Neural cell (in vitro differentiated cells): ENCODE measurements around the gene LY6G6C.
"Not testable (repeated sequence)": the region's sequence is repeated elsewhere in the genome, so short reads cannot be mapped to it uniquely, and the experiment has no call there.

ENCODE experiments used
- CTCF ChIP-seq: fragments of 450-650 bp; IDR thresholded peaks from 2 replicates; pipeline ENCODE4 v1.5.1; 2014; ENCODE audit warnings: antibody characterized with exemption, mild to moderate bottlenecking, moderate library complexity; ENCODE audit not compliant: poor library complexity, severe bottlenecking
- EP300 ChIP-seq: fragments of 450-650 bp; conservative IDR thresholded peaks from 2 replicates; pipeline ENCODE4 v1.6.1; 2014; ENCODE audit warnings: antibody characterized with exemption, mild to moderate bottlenecking, moderate library complexity; ENCODE audit not compliant: poor library complexity, severe bottlenecking
- SMC3 ChIP-seq: fragments of 450-650 bp; conservative IDR thresholded peaks from 2 replicates; pipeline ENCODE4 v1.6.1; 2014; ENCODE audit warnings: antibody characterized with exemption, mild to moderate bottlenecking, moderate library complexity; ENCODE audit not compliant: poor library complexity
- TAF1 ChIP-seq: IDR thresholded peaks from 2 replicates; pipeline ENCODE4 v1.6.1; 2012; ENCODE audit warnings: low read depth
- TF ChIP-seq, protein P1 (sequence below): IDR thresholded peaks from 2 replicates; pipeline ENCODE4 v1.6.1; 2012; ENCODE audit warnings: borderline replicate concordance

DNA sequence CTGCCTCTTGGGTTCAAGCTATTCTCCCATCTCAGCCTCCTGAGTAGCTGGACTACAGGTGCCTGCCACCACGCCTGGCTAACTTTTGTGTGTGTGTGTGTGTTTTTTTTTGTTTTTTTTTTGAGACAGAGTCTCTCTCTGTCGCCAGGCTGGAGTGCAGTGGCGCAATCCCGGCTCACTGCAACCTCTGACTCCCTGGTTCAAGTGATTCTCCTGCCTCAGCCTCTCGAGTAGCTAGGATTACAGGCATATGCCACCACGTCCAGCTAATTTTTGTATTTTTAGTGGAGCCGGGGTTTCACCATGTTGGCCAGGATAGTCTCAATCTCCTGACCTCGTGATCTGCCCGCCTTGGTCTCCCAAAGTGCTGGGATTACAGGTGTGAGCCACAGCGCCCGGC is 12.4 kb downstream of the LY6G6C start:
- not testable (repeated sequence) for TF ChIP-seq CTCF, TAF1, SMC3, EP300
- TF ChIP-seq, protein P1, sequence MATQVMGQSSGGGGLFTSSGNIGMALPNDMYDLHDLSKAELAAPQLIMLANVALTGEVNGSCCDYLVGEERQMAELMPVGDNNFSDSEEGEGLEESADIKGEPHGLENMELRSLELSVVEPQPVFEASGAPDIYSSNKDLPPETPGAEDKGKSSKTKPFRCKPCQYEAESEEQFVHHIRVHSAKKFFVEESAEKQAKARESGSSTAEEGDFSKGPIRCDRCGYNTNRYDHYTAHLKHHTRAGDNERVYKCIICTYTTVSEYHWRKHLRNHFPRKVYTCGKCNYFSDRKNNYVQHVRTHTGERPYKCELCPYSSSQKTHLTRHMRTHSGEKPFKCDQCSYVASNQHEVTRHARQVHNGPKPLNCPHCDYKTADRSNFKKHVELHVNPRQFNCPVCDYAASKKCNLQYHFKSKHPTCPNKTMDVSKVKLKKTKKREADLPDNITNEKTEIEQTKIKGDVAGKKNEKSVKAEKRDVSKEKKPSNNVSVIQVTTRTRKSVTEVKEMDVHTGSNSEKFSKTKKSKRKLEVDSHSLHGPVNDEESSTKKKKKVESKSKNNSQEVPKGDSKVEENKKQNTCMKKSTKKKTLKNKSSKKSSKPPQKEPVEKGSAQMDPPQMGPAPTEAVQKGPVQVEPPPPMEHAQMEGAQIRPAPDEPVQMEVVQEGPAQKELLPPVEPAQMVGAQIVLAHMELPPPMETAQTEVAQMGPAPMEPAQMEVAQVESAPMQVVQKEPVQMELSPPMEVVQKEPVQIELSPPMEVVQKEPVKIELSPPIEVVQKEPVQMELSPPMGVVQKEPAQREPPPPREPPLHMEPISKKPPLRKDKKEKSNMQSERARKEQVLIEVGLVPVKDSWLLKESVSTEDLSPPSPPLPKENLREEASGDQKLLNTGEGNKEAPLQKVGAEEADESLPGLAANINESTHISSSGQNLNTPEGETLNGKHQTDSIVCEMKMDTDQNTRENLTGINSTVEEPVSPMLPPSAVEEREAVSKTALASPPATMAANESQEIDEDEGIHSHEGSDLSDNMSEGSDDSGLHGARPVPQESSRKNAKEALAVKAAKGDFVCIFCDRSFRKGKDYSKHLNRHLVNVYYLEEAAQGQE: not testable (repeated sequence)
